ENCODE data around the gene KANSL3.

Gene KANSL3

GRCh38 chr2:96580771-96581170, 57.3 kb downstream of the KANSL3 start:
- Histone ChIP-seq H2AFZ (ENCODE audit: low read depth) (no peak overlapping the region), H3K4me3 (IDR thresholded peaks at IDR 0.05; ENCODE audit: insufficient read depth, low read depth, low read length) (no peak overlapping the region), H3K27me3 (ENCODE audit: insufficient read depth, low read depth) (no peaks in the 10 kb centered on the region), H3K9ac (no peak overlapping the region), H3K79me2 (ENCODE audit: insufficient read depth, low read depth) (no peaks in the 10 kb centered on the region), H3K27ac (no peak overlapping the region), H3K4me2 (no peak overlapping the region), H3K36me3 (ENCODE audit: insufficient read depth) (no peaks in the 10 kb centered on the region), H4K20me1 (ENCODE audit: insufficient read depth) (no peaks in the 10 kb centered on the region), H3K4me1 (ENCODE audit: low read depth, poor library complexity, severe bottlenecking) (peaks cover 7% of the 10 kb centered on the region)
- TF ChIP-seq CTCF (conservative IDR thresholded peaks at IDR 0.05; ENCODE audit: low read depth, low read length), result no peak

- no peaks in the 10 kb centered on the region for H3K27me3 ChIP-seq (ENCODE audit: insufficient read depth, low read depth)
- no peaks in the 10 kb centered on the region for H4K20me1 ChIP-seq (ENCODE audit: insufficient read depth)
- H3K9ac ChIP-seq, result no peak overlapping the region
- H2AFZ ChIP-seq (ENCODE audit: low read depth), result no peak overlapping the region
- H3K79me2 ChIP-seq (ENCODE audit: insufficient read depth, low read depth), result no peaks in the 10 kb centered on the region
- H3K27ac ChIP-seq, result no peak overlapping the region
- H3K4me3 ChIP-seq (IDR thresholded peaks at IDR 0.05; ENCODE audit: insufficient read depth, low read depth, low read length), result no peak overlapping the region
- no peak overlapping the region for H3K4me2 ChIP-seq
- H3K36me3 ChIP-seq (ENCODE audit: insufficient read depth), result no peaks in the 10 kb centered on the region
- no peaks in the 10 kb centered on the region for H3K4me1 ChIP-seq (ENCODE audit: low read depth, poor library complexity, severe bottlenecking)
- no peak for TF ChIP-seq CTCF (conservative IDR thresholded peaks at IDR 0.05; ENCODE audit: low read depth, low read length)
Observed at GRCh38 chr2:96579422-96579821, 58.7 kb downstream of the KANSL3 start.

GRCh38 chr2:96578731-96579130, 59.4 kb downstream of the KANSL3 start:
- no peak overlapping the region for H3K4me2 ChIP-seq
- H2AFZ ChIP-seq (ENCODE audit: low read depth), result no peak overlapping the region
- H3K9ac ChIP-seq, result no peak overlapping the region
- no peaks in the 10 kb centered on the region for H3K79me2 ChIP-seq (ENCODE audit: insufficient read depth, low read depth)
- H3K27me3 ChIP-seq (ENCODE audit: insufficient read depth, low read depth), result no peaks in the 10 kb centered on the region
- no peak overlapping the region for H3K4me3 ChIP-seq (IDR thresholded peaks at IDR 0.05; ENCODE audit: insufficient read depth, low read depth, low read length)
- H4K20me1 ChIP-seq (ENCODE audit: insufficient read depth), result no peaks in the 10 kb centered on the region
- no peak for TF ChIP-seq CTCF (conservative IDR thresholded peaks at IDR 0.05; ENCODE audit: low read depth, low read length)
- H3K27ac ChIP-seq, result no peak overlapping the region
- H3K36me3 ChIP-seq (ENCODE audit: insufficient read depth), result no peaks in the 10 kb centered on the region
- no peaks in the 10 kb centered on the region for H3K4me1 ChIP-seq (ENCODE audit: low read depth, poor library complexity, severe bottlenecking)

- H3K27ac ChIP-seq, result no peak overlapping the region
- H3K27me3 ChIP-seq (ENCODE audit: insufficient read depth, low read depth), result no peaks in the 10 kb centered on the region
- no peak overlapping the region for H2AFZ ChIP-seq (ENCODE audit: low read depth)
- no peak overlapping the region for H3K4me3 ChIP-seq (IDR thresholded peaks at IDR 0.05; ENCODE audit: insufficient read depth, low read depth, low read length)
- no peaks in the 10 kb centered on the region for H4K20me1 ChIP-seq (ENCODE audit: insufficient read depth)
- no peak overlapping the region for H3K4me2 ChIP-seq
- H3K79me2 ChIP-seq (ENCODE audit: insufficient read depth, low read depth), result no peaks in the 10 kb centered on the region
- H3K4me1 ChIP-seq (ENCODE audit: low read depth, poor library complexity, severe bottlenecking), result no peaks in the 10 kb centered on the region
- no peaks in the 10 kb centered on the region for H3K36me3 ChIP-seq (ENCODE audit: insufficient read depth)
- no peak for TF ChIP-seq CTCF (conservative IDR thresholded peaks at IDR 0.05; ENCODE audit: low read depth, low read length)
- H3K9ac ChIP-seq, result no peak overlapping the region
Observed at GRCh38 chr2:96577501-96577900, 60.6 kb downstream of the KANSL3 start.

All from KMS-11 (cell line).